CD4-positive, alpha-beta T cell treated with Interleukin-6 for 4 hours (primary cell): ENCODE measurements around the gene CPA4.
"Not testable (repeated sequence)": the region's sequence is repeated elsewhere in the genome, so short reads cannot be mapped to it uniquely, and the experiment has no call there.

Experiments
- DNase-seq: peaks from one replicate; pipeline ENCODE4 v3.0.0-alpha.2; 2020; ENCODE audit warnings: mixed read lengths

The CPA4 gene

DNA sequence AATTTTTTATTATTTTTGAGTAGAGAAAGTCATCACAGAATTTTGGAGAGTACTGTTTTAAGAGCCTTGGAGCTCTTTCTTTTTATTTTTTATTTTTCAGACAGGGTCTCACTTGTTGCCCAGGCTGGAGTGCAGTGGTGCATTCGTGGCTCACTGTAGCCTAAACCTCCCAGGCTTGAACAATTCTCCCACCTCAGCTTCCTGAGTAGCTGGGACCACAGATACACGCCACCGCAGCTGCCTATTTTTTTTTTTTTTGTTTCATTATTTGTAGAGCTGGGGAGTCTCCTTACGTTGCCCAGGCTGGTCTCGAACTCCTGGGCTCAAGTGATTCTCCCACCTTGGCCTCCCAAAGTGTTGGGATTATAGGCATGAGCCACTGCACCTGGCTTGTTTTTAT, 10.6 kb downstream of the CPA4 start:
- DNase-seq, result no peak

GRCh38 chr7:130303982-130304381, 11.0 kb downstream of the CPA4 start:
- DNase-seq, result no peak

- DNase-seq, result no peak
Observed at GRCh38 chr7:130304878-130305277, 11.9 kb downstream of the CPA4 start.

DNA sequence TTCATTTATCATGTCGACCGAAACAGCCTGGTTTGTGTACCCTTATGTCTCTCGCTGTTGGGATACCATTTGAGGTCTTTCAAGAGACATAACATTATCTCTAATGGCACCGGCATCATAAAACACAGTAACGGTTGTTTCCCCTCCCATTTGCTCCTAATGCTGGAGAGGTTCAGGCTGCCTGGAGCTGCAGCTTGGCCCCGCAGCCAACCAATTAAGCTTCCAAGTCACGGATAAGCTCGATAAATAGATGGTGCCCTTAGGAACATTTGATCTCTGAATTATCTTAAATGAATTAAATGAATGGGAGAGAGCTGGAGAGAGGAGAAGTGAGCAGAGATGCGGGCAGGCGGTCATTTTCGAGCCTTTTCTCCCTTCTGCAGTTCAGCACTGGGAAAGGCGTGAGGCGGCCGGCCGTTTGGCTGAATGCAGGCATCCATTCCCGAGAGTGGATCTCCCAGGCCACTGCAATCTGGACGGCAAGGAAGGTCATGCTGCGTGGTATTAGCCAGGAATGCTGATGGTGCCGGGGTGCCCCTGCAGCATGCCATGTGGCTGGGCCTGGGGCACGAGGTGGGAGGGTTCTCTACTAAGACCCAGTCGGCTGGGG, 12.6 kb downstream of the CPA4 start:
- DNase-seq, result no peak

- no peak for DNase-seq
Observed at GRCh38 chr7:130309986-130310385, 17.0 kb downstream of the CPA4 start.

- DNase-seq, result no peak
Observed at GRCh38 chr7:130314305-130314704, 21.3 kb downstream of the CPA4 start.

DNA sequence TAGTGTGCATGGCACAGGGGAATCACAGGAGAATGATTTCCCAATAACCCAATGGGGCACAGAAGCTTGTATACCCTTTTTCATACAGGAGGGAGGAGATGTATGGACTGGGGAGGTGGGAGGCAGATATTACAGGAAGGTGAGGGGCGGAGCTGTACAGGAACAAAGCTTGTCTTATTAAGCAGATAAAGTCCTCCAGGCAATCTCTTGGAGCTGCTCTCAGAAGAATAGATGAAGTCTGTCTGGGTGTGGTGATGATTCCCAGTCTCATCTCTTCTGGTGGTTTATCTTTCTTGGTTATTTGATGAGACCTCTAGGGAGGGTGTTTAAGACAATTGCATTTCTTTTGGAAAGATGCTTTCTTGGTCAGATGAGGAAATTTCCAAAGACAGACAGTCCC, 26.6 kb downstream of the CPA4 start:
- DNase-seq, result no peak

GRCh38 chr7:130321542-130322229, 28.7 kb downstream of the CPA4 start:
- DNase-seq, result not testable (repeated sequence)

DNA sequence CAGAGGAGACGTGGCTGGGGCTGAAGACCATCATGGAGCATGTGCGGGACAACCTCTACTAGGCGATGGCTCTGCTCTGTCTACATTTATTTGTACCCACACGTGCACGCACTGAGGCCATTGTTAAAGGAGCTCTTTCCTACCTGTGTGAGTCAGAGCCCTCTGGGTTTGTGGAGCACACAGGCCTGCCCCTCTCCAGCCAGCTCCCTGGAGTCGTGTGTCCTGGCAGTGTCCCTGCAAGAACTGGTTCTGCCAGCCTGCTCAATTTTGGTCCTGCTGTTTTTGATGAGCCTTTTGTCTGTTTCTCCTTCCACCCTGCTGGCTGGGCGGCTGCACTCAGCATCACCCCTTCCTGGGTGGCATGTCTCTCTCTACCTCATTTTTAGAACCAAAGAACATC, 29.7 kb downstream of the CPA4 start:
- no peak for DNase-seq

- no peak for DNase-seq
Observed at GRCh38 chr7:130324306-130324943, 31.5 kb downstream of the CPA4 start.

DNA sequence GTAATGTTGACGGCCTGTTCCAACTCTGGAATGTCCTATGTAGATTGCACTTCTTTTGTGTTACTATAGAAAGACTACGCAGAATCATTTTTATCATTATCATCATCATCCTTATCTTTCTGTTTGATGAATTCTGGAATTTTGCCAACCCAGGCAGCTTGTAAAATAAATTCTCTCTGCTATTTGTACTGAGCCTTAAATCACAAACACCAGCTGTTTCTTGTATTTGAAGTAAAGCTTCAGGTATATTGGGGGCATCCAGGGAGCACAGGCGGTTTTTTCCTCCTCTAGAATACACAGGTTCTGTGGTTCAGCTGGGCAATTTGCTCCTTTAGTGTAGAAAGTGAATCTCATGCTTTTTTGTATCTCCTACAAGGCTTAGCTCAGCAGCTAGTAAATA, 36.7 kb downstream of the CPA4 start:
- no peak for DNase-seq

DNA sequence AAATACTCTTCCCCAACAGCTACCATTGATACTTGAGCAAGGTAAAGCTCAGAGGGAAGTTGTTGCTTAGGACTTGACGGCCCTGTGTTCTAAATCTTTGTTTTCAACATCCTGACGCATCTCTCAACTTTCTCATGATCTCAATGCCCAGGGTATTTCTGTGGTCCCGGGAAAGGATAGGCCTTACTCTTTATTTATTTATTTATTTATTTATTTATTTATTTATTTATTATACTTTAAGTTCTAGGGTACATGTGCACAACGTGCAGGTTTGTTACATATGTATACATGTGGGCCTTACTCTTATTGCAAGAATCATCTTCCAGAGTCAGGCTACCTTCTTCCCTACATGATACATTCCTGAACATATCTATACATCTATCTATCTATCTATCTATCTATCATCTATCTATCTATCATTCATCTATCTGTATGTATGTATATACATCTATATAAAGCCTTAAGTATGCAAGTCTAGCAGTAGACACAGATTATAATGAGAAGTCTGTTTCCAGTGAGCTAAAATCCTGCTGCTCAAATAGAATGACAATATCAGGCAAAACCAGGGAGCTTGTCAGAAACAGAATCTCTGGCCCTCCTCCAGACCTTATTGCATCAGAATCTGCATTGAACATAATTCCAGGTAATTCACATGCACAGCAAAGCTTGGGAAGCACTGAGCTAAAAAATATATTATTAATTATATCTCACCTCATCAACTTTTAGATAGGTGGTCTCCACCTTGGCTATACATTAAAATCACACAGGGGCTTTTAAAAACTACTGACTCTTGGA, 39.5 kb downstream of the CPA4 start:
- DNase-seq, result no peak

- no peak for DNase-seq
Observed at GRCh38 chr7:130333832-130334231, 40.9 kb downstream of the CPA4 start.

- DNase-seq, result no peak
Observed at GRCh38 chr7:130334274-130334673, 41.3 kb downstream of the CPA4 start.

- DNase-seq, result no peak
Observed at GRCh38 chr7:130337410-130337971, 44.5 kb downstream of the CPA4 start.

GRCh38 chr7:130338233-130338632, 45.3 kb downstream of the CPA4 start:
- no peak for DNase-seq

DNA sequence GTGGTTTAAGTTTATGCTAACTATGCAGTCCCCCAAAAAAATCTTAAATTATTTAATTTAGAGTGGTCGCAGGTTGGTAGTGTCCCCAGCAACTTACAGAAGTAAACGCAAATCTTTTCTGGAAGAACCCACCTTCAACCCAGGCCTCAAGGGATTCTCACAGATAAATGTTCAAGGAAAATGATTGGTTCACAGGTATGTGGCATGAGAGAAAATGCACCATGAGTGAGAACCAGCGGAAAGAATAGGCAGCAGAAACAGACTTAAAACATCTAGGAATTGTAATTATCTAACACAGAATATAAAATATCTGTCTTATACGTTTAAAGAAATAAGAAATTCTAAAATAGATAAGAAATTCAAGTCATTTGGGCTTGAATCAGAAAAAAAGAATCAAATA, 48.9 kb downstream of the CPA4 start:
- no peak for DNase-seq

- DNase-seq, result no peak
Observed at GRCh38 chr7:130342701-130343380, 49.9 kb downstream of the CPA4 start.

- no peak for DNase-seq
Observed at GRCh38 chr7:130344271-130344866, 51.4 kb downstream of the CPA4 start, which contains the start of gene CPA5. CPA5 (plus strand) TSS chr7:130344816; CDS start chr7:130346486, 1,670 bp downstream.

DNA sequence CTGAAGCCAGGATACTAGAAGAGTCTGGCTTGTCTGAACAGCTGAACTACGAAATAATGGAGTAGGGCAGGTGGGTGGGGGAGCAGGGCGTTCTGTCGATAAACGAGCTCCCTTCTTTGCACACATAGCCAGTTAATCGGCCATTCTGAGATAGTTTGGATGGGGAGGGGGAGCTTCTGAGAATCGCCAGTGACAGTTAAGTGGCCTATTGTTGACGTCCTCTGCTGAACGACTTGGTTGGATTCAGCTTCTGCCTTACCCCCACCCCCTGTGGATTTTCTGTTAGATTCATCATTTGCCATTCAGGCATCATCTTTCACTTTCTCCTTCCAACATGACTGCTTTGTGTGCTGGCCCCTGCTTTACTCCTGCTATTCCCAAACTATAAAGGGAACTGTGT, 52.2 kb downstream of the CPA4 start:
- DNase-seq, result no peak

DNA sequence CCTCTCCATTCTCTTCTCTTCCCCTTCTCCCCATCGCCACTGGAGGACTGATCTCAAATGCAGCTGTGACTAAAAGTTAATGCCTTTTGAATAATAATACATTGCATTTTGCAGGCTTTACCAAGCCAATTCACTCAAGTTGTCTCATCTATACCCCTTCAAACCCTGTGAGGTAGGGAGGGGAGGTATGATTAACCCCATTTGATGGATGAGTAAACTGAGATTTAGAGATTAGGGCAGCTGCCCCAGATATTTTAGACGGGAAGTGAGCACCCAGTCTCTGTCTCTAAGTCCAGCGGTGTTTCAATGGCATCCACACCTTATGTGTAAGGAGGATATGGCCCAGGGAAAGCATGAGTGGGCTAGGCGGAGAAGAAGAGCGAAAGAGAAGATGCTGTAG, 52.8 kb downstream of the CPA4 start:
- DNase-seq, result no peak
